Hepatocyte (in vitro differentiated cells): ENCODE data around the gene AUTS2. TPM values are rescaled to one million over a fixed set of nuclear protein-coding genes. Genes with fewer than 3 reads are reported as not detected.

ENCODE experiments used
- DNase-seq: peaks from one replicate; pipeline ENCODE4 v3.0.0-alpha.2; 2016; ENCODE audit warnings: low spot score
- H2AFZ ChIP-seq: fragments of 200-600 bp; sonication (generic); 2 replicates; pipeline ENCODE4 v1.6.0; 2016; ENCODE audit warnings: antibody characterized with exemption, mild to moderate bottlenecking
- H3K27ac ChIP-seq: fragments of 200-600 bp; sonication (generic); 2 replicates; pipeline ENCODE4 v1.5.1; 2016; ENCODE audit warnings: mild to moderate bottlenecking
- H3K27me3 ChIP-seq: fragments of 200-600 bp; sonication (generic); 2 replicates; pipeline ENCODE4 v1.6.1; 2016
- H3K36me3 ChIP-seq: fragments of 200-600 bp; sonication (generic); replicated peaks from 2 replicates; pipeline ENCODE4 v1.5.1; 2016; ENCODE audit warnings: low read depth; ENCODE audit not compliant: insufficient read depth
- H3K4me1 ChIP-seq: fragments of 200-600 bp; sonication (generic); 2 replicates; pipeline ENCODE4 v1.5.1; 2016; ENCODE audit warnings: mild to moderate bottlenecking, moderate library complexity; ENCODE audit not compliant: insufficient read depth
- H3K4me2 ChIP-seq: fragments of 200-600 bp; sonication (generic); 2 replicates; pipeline ENCODE4 v1.6.0; 2016
- H3K4me3 ChIP-seq: fragments of 200-600 bp; sonication (generic); 2 replicates; pipeline ENCODE4 v1.5.1; 2016; ENCODE audit warnings: mild to moderate bottlenecking
- H3K79me2 ChIP-seq: fragments of 200-600 bp; sonication (generic); 2 replicates; pipeline ENCODE4 v1.6.0; 2017; ENCODE audit warnings: mild to moderate bottlenecking
- H3K9me2 ChIP-seq: fragments of 200-600 bp; sonication (generic); replicated peaks from 2 replicates; pipeline ENCODE4 v1.6.0; 2017; ENCODE audit warnings: mild to moderate bottlenecking; ENCODE audit not compliant: insufficient read depth
- H3K9me3 ChIP-seq: fragments of 200-600 bp; sonication (generic); 2 replicates; pipeline ENCODE4 v1.5.1; 2016; ENCODE audit warnings: low read depth, mild to moderate bottlenecking
- H4K20me1 ChIP-seq: fragments of 200-600 bp; sonication (generic); 2 replicates; pipeline ENCODE4 v1.6.0; 2016; ENCODE audit warnings: mild to moderate bottlenecking; ENCODE audit not compliant: insufficient read depth, poor library complexity, severe bottlenecking
- EZH2 ChIP-seq: fragments of 200-600 bp; sonication (generic); IDR thresholded peaks from 2 replicates; pipeline ENCODE4 v1.6.1; 2016; ENCODE audit warnings: antibody characterized with exemption, mild to moderate bottlenecking, borderline replicate concordance
- EZH2phosphoT487 ChIP-seq: fragments of 200-600 bp; sonication (generic); IDR thresholded peaks from one replicate; pipeline ENCODE4 v1.6.1; 2018; ENCODE audit warnings: antibody characterized with exemption, mild to moderate bottlenecking, low read depth, moderate library complexity; ENCODE audit not compliant: unreplicated experiment, severe bottlenecking
- WGBS: methylation state at CpG from one replicate; pipeline ENCODE4 v1.1.6; 2016; ENCODE audit warnings: low lambda C conversion rate; ENCODE audit errors: missing lambda C conversion rate; 5-methylcytosine and 5-hydroxymethylcytosine counted together
- polyA plus RNA-seq: library from polyadenylated mRNA; unstranded; fragments of >200 nt; fragmentation: Nextera tagmentation; extraction: Ambion mirVana; gene quantifications from 2 replicates; pipeline ENCODE4 v1.2.1, GENCODE V29; 2016
- total RNA-seq: library from RNA; depleted of rRNA; stranded (reverse); fragments of >200 nt; gene quantifications from 2 replicates; pipeline ENCODE4 v1.2.3, GENCODE V29; 2014
- TF ChIP-seq, protein P1 (sequence below): fragments of 200-600 bp; sonication (generic); IDR thresholded peaks from 2 replicates; pipeline ENCODE4 v1.5.1; 2016; ENCODE audit warnings: antibody characterized with exemption, mild to moderate bottlenecking; ENCODE audit not compliant: poor library complexity

Gene AUTS2
- total and polyA plus RNA-seq, 2 experiments from 2014 or later = 34.4 to 40.9 TPM

GRCh38 chr7:70665997-70666396 is 1067.7 kb downstream of the AUTS2 start:
- no peak overlapping the region for H3K4me3 ChIP-seq
- no peaks in the 10 kb centered on the region for H3K79me2 ChIP-seq
- H3K4me1 ChIP-seq = no peaks in the 10 kb centered on the region
- H3K9me3 ChIP-seq = no peaks in the 10 kb centered on the region
- H3K4me2 ChIP-seq = no peak overlapping the region
- H2AFZ ChIP-seq = no peak overlapping the region
- no peak overlapping the region for H3K27ac ChIP-seq
- H3K36me3 ChIP-seq = no peaks in the 10 kb centered on the region
- H3K9me2 ChIP-seq = no peaks in the 10 kb centered on the region
- WGBS = 87% methylated on average over 2 of the region's 2 CpGs
- H4K20me1 ChIP-seq = no peaks in the 10 kb centered on the region
- DNase-seq = no peak
- TF ChIP-seq, protein P1, sequence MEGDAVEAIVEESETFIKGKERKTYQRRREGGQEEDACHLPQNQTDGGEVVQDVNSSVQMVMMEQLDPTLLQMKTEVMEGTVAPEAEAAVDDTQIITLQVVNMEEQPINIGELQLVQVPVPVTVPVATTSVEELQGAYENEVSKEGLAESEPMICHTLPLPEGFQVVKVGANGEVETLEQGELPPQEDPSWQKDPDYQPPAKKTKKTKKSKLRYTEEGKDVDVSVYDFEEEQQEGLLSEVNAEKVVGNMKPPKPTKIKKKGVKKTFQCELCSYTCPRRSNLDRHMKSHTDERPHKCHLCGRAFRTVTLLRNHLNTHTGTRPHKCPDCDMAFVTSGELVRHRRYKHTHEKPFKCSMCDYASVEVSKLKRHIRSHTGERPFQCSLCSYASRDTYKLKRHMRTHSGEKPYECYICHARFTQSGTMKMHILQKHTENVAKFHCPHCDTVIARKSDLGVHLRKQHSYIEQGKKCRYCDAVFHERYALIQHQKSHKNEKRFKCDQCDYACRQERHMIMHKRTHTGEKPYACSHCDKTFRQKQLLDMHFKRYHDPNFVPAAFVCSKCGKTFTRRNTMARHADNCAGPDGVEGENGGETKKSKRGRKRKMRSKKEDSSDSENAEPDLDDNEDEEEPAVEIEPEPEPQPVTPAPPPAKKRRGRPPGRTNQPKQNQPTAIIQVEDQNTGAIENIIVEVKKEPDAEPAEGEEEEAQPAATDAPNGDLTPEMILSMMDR = no peak
- TF ChIP-seq EZH2 (no peak), EZH2phosphoT487 (no peak)
- no peaks in the 10 kb centered on the region for H3K27me3 ChIP-seq

DNA sequence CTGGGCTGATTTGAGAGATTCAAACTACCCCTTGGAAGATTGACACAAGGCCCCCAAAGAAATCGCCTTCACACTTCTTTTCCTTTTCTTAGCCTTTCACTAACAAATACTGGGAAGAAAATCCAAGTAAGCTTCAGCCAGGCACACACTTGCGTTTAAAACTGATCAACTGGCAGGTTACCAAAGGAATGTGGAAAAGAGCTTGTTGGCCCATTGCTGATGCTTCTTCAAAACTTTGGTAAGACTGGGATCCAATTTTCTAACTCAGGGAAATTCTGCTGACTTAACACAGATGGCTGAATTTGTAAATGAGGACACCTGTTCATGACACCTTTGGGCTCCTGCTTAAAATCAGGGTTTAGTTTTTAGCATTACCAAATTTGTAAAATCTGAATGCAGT is 1069.1 kb downstream of the AUTS2 start:
- H3K27me3 ChIP-seq = no peaks in the 10 kb centered on the region
- no peak overlapping the region for H3K4me2 ChIP-seq
- no peak overlapping the region for H3K4me3 ChIP-seq
- no peak overlapping the region for H2AFZ ChIP-seq
- H3K4me1 ChIP-seq = no peaks in the 10 kb centered on the region
- H3K9me2 ChIP-seq = no peaks in the 10 kb centered on the region
- no peak for DNase-seq
- TF ChIP-seq, protein P1 = no peak
- TF ChIP-seq EZH2phosphoT487 (no peak), EZH2 (no peak)
- WGBS = 90% methylated on average over 2 of the region's 2 CpGs
- H3K79me2 ChIP-seq = no peaks in the 10 kb centered on the region
- no peak overlapping the region for H3K27ac ChIP-seq
- H3K36me3 ChIP-seq = no peaks in the 10 kb centered on the region
- no peaks in the 10 kb centered on the region for H4K20me1 ChIP-seq
- no peaks in the 10 kb centered on the region for H3K9me3 ChIP-seq

- TF ChIP-seq, protein P1 = no peak
- TF ChIP-seq EZH2phosphoT487 (no peak), EZH2 (no peak)
- Histone ChIP-seq H3K4me1 (peaks cover 2% of the 10 kb centered on the region), H3K27me3 (no peaks in the 10 kb centered on the region), H3K79me2 (no peaks in the 10 kb centered on the region), H3K27ac (no peak overlapping the region), H3K4me3 (no peak overlapping the region), H4K20me1 (no peaks in the 10 kb centered on the region), H3K9me2 (no peaks in the 10 kb centered on the region), H3K36me3 (no peaks in the 10 kb centered on the region), H3K4me2 (no peak overlapping the region), H2AFZ (no peak overlapping the region), H3K9me3 (no peaks in the 10 kb centered on the region)
- 75% methylated on average over 16 of the region's 16 CpGs for WGBS
- no peak for DNase-seq
Measured at GRCh38 chr7:70668606-70669358, 1070.5 kb downstream of the AUTS2 start.
